ENCODE data around the gene ADAMTS12.

Gene ADAMTS12

DNA sequence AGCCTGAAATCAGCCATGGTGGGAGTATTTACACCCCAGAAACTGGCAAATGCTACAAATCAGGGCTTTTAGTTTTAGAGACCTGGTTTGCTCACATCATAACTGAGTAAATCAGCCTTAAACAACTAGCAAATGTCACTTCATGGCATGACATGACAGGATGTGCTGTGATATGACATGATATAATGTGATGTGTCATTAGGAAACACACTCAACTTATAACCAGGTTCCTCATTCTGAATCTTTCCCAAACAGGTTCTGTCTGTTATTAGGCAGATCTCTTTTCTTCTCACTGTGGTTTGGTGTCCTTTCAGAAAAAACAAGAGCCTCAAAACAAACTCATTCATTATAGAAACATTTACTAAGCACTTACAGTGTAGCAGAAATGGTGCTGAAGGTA lies 90.5 kb downstream of the ADAMTS12 start (continued):
- TF ChIP-seq, protein P1, sequence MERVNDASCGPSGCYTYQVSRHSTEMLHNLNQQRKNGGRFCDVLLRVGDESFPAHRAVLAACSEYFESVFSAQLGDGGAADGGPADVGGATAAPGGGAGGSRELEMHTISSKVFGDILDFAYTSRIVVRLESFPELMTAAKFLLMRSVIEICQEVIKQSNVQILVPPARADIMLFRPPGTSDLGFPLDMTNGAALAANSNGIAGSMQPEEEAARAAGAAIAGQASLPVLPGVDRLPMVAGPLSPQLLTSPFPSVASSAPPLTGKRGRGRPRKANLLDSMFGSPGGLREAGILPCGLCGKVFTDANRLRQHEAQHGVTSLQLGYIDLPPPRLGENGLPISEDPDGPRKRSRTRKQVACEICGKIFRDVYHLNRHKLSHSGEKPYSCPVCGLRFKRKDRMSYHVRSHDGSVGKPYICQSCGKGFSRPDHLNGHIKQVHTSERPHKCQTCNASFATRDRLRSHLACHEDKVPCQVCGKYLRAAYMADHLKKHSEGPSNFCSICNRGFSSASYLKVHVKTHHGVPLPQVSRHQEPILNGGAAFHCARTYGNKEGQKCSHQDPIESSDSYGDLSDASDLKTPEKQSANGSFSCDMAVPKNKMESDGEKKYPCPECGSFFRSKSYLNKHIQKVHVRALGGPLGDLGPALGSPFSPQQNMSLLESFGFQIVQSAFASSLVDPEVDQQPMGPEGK (CRISPR knock-in tag; IDR thresholded peaks at IDR 0.05; ENCODE audit: borderline replicate concordance): no peak
- no peak for TF ChIP-seq ZNF8 (CRISPR knock-in tag; IDR thresholded peaks at IDR 0.05)
- TF ChIP-seq BACH2 (CRISPR knock-in tag; IDR thresholded peaks at IDR 0.05; ENCODE audit: borderline replicate concordance): no peak
- no peak for TF ChIP-seq RARB (CRISPR knock-in tag; IDR thresholded peaks at IDR 0.05)
- no peak for TF ChIP-seq OSR1 (CRISPR knock-in tag; IDR thresholded peaks at IDR 0.05)
- TF ChIP-seq ZFP30 (CRISPR knock-in tag; IDR thresholded peaks at IDR 0.05): no peak
- TF ChIP-seq, protein P2, sequence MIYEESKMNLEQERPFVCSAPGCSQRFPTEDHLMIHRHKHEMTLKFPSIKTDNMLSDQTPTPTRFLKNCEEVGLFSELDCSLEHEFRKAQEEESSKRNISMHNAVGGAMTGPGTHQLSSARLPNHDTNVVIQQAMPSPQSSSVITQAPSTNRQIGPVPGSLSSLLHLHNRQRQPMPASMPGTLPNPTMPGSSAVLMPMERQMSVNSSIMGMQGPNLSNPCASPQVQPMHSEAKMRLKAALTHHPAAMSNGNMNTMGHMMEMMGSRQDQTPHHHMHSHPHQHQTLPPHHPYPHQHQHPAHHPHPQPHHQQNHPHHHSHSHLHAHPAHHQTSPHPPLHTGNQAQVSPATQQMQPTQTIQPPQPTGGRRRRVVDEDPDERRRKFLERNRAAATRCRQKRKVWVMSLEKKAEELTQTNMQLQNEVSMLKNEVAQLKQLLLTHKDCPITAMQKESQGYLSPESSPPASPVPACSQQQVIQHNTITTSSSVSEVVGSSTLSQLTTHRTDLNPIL (CRISPR knock-in tag; IDR thresholded peaks at IDR 0.05; ENCODE audit: low read depth): no peak
- no peak for TF ChIP-seq TCF4 (CRISPR knock-in tag; IDR thresholded peaks at IDR 0.05; ENCODE audit: borderline replicate concordance)

DNA sequence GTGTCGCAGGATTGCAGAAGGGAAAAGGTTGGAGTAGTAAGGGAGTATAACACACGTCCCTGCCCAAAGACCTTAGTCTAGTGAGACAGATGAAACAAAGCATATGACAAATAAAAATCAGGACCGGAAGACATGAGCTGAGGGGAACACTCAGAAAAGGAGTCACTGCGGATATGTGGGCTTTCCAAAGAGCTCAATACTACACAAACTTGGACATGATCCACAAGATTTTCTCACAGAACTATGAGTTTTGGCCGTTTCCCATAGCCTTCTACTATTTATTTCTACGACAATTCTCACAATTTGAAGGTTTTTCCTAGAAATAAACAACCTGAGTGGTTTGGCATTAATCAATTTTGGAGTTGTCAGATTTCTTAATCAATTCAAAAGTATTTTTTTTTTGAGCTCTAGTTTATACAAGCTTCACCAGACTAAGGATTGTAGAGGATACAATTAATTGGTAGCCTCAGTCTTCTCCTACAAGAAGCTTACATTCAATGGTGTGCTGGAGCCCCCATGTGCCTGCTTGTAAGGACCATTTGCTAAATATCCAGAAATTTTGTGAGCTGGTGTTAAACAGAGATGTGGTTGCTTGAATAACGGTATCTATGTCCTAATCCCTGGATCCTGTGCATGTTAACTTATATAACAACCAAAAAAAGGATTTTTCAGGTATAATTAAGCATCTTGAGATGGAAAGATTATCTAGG lies 91.4 kb downstream of the ADAMTS12 start:
- ATAC-seq: no peak
- no peak for TF ChIP-seq TCF4 (CRISPR knock-in tag; IDR thresholded peaks at IDR 0.05; ENCODE audit: borderline replicate concordance)
- TF ChIP-seq RARB (CRISPR knock-in tag; IDR thresholded peaks at IDR 0.05): no peak
- TF ChIP-seq, protein P1 (CRISPR knock-in tag; IDR thresholded peaks at IDR 0.05; ENCODE audit: borderline replicate concordance): no peak
- TF ChIP-seq ZFP30 (CRISPR knock-in tag; IDR thresholded peaks at IDR 0.05): no peak
- TF ChIP-seq SNAI2 (CRISPR knock-in tag; IDR thresholded peaks at IDR 0.05): no peak

DNA sequence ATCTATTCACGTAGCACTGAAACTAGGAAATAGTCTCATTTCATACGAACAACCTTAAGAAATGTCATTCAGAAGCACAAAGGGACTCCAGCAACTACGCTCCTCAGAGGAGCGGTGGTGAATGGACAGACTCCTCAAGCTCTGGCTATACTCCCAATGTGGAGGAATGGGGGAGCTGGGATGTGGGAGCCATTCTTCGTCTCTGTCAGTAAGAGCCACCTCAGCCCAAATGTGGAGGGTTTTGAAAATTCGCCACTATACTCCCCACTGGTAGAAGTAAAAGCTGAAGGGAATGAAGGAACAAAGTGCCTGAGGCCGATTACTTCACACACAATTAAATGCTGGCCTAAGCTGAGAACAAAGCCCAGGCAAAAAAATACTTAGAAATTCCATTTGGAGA lies 96.3 kb downstream of the ADAMTS12 start:
- no peak for TF ChIP-seq OSR1 (CRISPR knock-in tag; IDR thresholded peaks at IDR 0.05)
- no peak for TF ChIP-seq TCF4 (CRISPR knock-in tag; IDR thresholded peaks at IDR 0.05; ENCODE audit: borderline replicate concordance)
- no peak for TF ChIP-seq ZC3H10 (CRISPR knock-in tag; IDR thresholded peaks at IDR 0.05)
- TF ChIP-seq ZNF8 (CRISPR knock-in tag; IDR thresholded peaks at IDR 0.05): no peak
- no peak for TF ChIP-seq GLIS3 (CRISPR knock-in tag; IDR thresholded peaks at IDR 0.05)
- TF ChIP-seq PPARA (CRISPR knock-in tag; IDR thresholded peaks at IDR 0.05; ENCODE audit: borderline replicate concordance): no peak
- TF ChIP-seq, protein P1 (CRISPR knock-in tag; IDR thresholded peaks at IDR 0.05; ENCODE audit: borderline replicate concordance): no peak
- TF ChIP-seq, protein P3, sequence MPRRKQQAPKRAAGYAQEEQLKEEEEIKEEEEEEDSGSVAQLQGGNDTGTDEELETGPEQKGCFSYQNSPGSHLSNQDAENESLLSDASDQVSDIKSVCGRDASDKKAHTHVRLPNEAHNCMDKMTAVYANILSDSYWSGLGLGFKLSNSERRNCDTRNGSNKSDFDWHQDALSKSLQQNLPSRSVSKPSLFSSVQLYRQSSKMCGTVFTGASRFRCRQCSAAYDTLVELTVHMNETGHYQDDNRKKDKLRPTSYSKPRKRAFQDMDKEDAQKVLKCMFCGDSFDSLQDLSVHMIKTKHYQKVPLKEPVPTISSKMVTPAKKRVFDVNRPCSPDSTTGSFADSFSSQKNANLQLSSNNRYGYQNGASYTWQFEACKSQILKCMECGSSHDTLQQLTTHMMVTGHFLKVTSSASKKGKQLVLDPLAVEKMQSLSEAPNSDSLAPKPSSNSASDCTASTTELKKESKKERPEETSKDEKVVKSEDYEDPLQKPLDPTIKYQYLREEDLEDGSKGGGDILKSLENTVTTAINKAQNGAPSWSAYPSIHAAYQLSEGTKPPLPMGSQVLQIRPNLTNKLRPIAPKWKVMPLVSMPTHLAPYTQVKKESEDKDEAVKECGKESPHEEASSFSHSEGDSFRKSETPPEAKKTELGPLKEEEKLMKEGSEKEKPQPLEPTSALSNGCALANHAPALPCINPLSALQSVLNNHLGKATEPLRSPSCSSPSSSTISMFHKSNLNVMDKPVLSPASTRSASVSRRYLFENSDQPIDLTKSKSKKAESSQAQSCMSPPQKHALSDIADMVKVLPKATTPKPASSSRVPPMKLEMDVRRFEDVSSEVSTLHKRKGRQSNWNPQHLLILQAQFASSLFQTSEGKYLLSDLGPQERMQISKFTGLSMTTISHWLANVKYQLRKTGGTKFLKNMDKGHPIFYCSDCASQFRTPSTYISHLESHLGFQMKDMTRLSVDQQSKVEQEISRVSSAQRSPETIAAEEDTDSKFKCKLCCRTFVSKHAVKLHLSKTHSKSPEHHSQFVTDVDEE (CRISPR knock-in tag; IDR thresholded peaks at IDR 0.05): no peak
- TF ChIP-seq RARB (CRISPR knock-in tag; IDR thresholded peaks at IDR 0.05): no peak
- no peak for TF ChIP-seq ZNF565 (CRISPR knock-in tag; conservative IDR thresholded peaks at IDR 0.05; ENCODE audit: low read depth)
- no peak for TF ChIP-seq ISL1 (CRISPR knock-in tag; IDR thresholded peaks at IDR 0.05)
- TF ChIP-seq, protein P4, sequence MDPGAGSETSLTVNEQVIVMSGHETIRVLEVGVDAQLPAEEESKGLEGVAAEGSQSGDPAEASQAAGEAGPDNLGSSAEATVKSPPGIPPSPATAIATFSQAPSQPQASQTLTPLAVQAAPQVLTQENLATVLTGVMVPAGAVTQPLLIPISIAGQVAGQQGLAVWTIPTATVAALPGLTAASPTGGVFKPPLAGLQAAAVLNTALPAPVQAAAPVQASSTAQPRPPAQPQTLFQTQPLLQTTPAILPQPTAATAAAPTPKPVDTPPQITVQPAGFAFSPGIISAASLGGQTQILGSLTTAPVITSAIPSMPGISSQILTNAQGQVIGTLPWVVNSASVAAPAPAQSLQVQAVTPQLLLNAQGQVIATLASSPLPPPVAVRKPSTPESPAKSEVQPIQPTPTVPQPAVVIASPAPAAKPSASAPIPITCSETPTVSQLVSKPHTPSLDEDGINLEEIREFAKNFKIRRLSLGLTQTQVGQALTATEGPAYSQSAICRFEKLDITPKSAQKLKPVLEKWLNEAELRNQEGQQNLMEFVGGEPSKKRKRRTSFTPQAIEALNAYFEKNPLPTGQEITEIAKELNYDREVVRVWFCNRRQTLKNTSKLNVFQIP (CRISPR knock-in tag; IDR thresholded peaks at IDR 0.05; ENCODE audit: borderline replicate concordance, low read depth): no peak
- TF ChIP-seq TOX (CRISPR knock-in tag; IDR thresholded peaks at IDR 0.05; ENCODE audit: borderline replicate concordance): no peak
- TF ChIP-seq, protein P5, sequence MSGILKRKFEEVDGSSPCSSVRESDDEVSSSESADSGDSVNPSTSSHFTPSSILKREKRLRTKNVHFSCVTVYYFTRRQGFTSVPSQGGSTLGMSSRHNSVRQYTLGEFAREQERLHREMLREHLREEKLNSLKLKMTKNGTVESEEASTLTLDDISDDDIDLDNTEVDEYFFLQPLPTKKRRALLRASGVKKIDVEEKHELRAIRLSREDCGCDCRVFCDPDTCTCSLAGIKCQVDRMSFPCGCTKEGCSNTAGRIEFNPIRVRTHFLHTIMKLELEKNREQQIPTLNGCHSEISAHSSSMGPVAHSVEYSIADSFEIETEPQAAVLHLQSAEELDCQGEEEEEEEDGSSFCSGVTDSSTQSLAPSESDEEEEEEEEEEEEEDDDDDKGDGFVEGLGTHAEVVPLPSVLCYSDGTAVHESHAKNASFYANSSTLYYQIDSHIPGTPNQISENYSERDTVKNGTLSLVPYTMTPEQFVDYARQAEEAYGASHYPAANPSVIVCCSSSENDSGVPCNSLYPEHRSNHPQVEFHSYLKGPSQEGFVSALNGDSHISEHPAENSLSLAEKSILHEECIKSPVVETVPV (CRISPR knock-in tag; IDR thresholded peaks at IDR 0.05): no peak
- no peak for ATAC-seq

Data from SK-N-SH treated with all-trans-retinoic acid at 6 μM for 48 hours (cell line).